HepG2 (cell line): ENCODE results near the gene OR6B2. TPM values are rescaled to one million over a fixed set of nuclear protein-coding genes. Genes with fewer than 3 reads are reported as not detected.
A peak's percentile ranks its signal among the peaks of the same experiment; 100 is the strongest.

ENCODE experiments used
- ATAC-seq: fragments of 200-7000 bp; cut with Tn5 transposase; 3 replicates; pipeline ENCODE4 v1.9.1; 2020; ENCODE audit warnings: mild to moderate bottlenecking, moderate library complexity
- BruUV-seq: library from RNA; stranded (reverse); fragments of 400-500 nt; replicated peaks from 2 replicates; lab custom pipeline; 2021; lab: Mats Ljungman, UMichigan
- CTCF ChIA-PET: fragments of 300-600 bp; formaldehyde crosslinking; extraction: SDS; loops from one replicate; lab custom pipeline; 2021; ENCODE audit warnings: low total read pairs, inconsistent platforms, low intra/inter-chr PET ratio; lab: Yijun Ruan, JAX
- POLR2A ChIA-PET: fragments of 350-600 bp; sonication (Branson Sonifier 250); formaldehyde crosslinking; loops from one replicate; lab custom pipeline; 2020; ENCODE audit warnings: antibody characterized with exemption, inconsistent platforms; lab: Yijun Ruan, JAX
- DNase-seq: peaks from one replicate; pipeline ENCODE4 v3.0.0-alpha.2; 2015; ENCODE audit warnings: low spot score
- FAIRE-seq: peaks from 3 replicates; lab custom pipeline; 2011; peaks lifted over from hg19 to GRCh38; lab: Jason Lieb, UNC
- H2AFZ ChIP-seq: one replicate; pipeline ENCODE4 v1.6.1; 2011; ENCODE audit warnings: low read length, inconsistent platforms
- H3K27ac ChIP-seq: fragments of 300-600 bp; 3 replicates; pipeline ENCODE4 v1.8.0; 2011; ENCODE audit warnings: mixed run types, mild to moderate bottlenecking, mixed read lengths, low read length, inconsistent platforms; ENCODE audit not compliant: insufficient read depth; ENCODE audit errors: extremely low read length
- H3K27me3 ChIP-seq, 2 experiments: fragments of 200-600 bp in 1 of 2; 2 replicates in 1 of 2; 3 replicates in 1 of 2; pipeline versions ENCODE4 v1.6.0 to v1.8.0; 2011; ENCODE audit warnings: low read length in 2 of 2, mild to moderate bottlenecking in 2 of 2, moderate library complexity in 2 of 2, inconsistent platforms in 1 of 2; ENCODE audit not compliant: insufficient read depth in 2 of 2, control insufficient read depth in 1 of 2
- H3K36me3 ChIP-seq, 2 experiments: fragments of 200-600 bp in 1 of 2; replicated peaks in 1 of 2; 2 replicates in 1 of 2; 3 replicates in 1 of 2; pipeline versions ENCODE4 v1.5.1 to v1.8.0; 2011; ENCODE audit warnings: low read length in 2 of 2, inconsistent platforms in 1 of 2; ENCODE audit not compliant: insufficient read depth in 2 of 2, control insufficient read depth in 1 of 2
- H3K4me1 ChIP-seq: 2 replicates; pipeline ENCODE4 v1.5.1; 2012; ENCODE audit warnings: low read length, inconsistent platforms; ENCODE audit not compliant: insufficient read depth
- H3K4me2 ChIP-seq: 2 replicates; pipeline ENCODE4 v1.6.0; 2011; ENCODE audit warnings: low read depth, low read length, inconsistent platforms
- H3K4me3 ChIP-seq, 3 experiments: fragments of 200-600 bp in 1 of 3; sonication (generic), shearing (Covaris generic) in 1 of 3; replicated peaks in 1 of 3; 2 replicates each; pipeline ENCODE4 v1.5.1; 2011 to 2016; ENCODE audit warnings: low read length in 3 of 3, inconsistent platforms in 2 of 3, low read depth in 2 of 3, mild to moderate bottlenecking in 2 of 3, control low read depth in 1 of 3, mixed read lengths in 1 of 3; ENCODE audit not compliant: insufficient read depth in 1 of 3
- H3K79me2 ChIP-seq: one replicate; pipeline ENCODE4 v1.6.1; 2011; ENCODE audit warnings: low read length, inconsistent platforms; ENCODE audit not compliant: insufficient read depth
- H3K9ac ChIP-seq: 2 replicates; pipeline ENCODE4 v1.6.0; 2011; ENCODE audit warnings: mild to moderate bottlenecking, low read depth, low read length, inconsistent platforms; ENCODE audit not compliant: insufficient read depth
- H3K9me3 ChIP-seq: 2 replicates; pipeline ENCODE4 v1.5.1; 2012; ENCODE audit warnings: mild to moderate bottlenecking, low read length
- H4K20me1 ChIP-seq: 2 replicates; pipeline ENCODE4 v1.6.0; 2011; ENCODE audit warnings: inconsistent platforms, mild to moderate bottlenecking, low read length, moderate library complexity; ENCODE audit not compliant: insufficient read depth
- ATAD3A ChIP-seq: sonication (generic); formaldehyde crosslinking; IDR thresholded peaks from 2 replicates; pipeline ENCODE4 v1.4.0; 2020; ENCODE audit warnings: missing genetic modification reagents
- RCOR2 ChIP-seq: IDR thresholded peaks from 2 replicates; pipeline ENCODE4 v1.6.1; 2016; ENCODE audit warnings: missing biosample characterization, missing genetic modification reagents
- ZSCAN20 ChIP-seq: sonication (generic); formaldehyde crosslinking; IDR thresholded peaks from 2 replicates; pipeline ENCODE4 v1.4.0; 2020; ENCODE audit warnings: missing genetic modification reagents, mild to moderate bottlenecking, borderline replicate concordance
- WGBS: methylation state at CpG from one replicate; pipeline ENCODE4 v1.1.6; 2017; ENCODE audit warnings: low lambda C conversion rate; 5-methylcytosine and 5-hydroxymethylcytosine counted together
- in situ Hi-C: cut with HindIII; loops from 2 replicates; pipeline ENCODE4 v1.10.0; 2017; ENCODE audit warnings: low pct_unique_long_range_greater_than_20kb; ENCODE audit not compliant: extremely low pct_ligation_motif_present
- intact Hi-C: fragments of 100-400 bp; cut with micrococcal nuclease; formaldehyde crosslinking; loops from one replicate; pipeline ENCODE4 v1.10.0; 2022; ENCODE audit not compliant: unreplicated experiment
- polyA plus RNA-seq, 8 experiments: library from polyadenylated mRNA; depleted of rRNA in 3 of 8; stranded (reverse) in 7 of 8; unstranded in 1 of 8; fragments of >200 nt; fragmentation: Illumina TruSeq in 4 of 8; extraction: Trizol in 4 of 8; gene quantifications; 2 replicates each; pipeline versions ENCODE4 v1.2.1 to v1.2.3, GENCODE V29; 2011 to 2016; ENCODE audit warnings: low read depth in 4 of 8, missing spikeins in 1 of 8, mixed read lengths in 1 of 8; ENCODE audit not compliant: insufficient read depth in 1 of 8
- total RNA-seq, 5 experiments: library from RNA; depleted of rRNA; stranded (reverse); fragments of >200 nt; fragmentation: Illumina TruSeq; extraction: Trizol; gene quantifications; 2 replicates each; pipeline ENCODE4 v1.2.3, GENCODE V29; 2016; ENCODE audit warnings: low read depth in 1 of 5
- TF ChIP-seq, protein P1 (sequence below): IDR thresholded peaks from 2 replicates; pipeline ENCODE4 v1.6.1; 2016; ENCODE audit warnings: missing biosample characterization, missing genetic modification reagents, low read depth
- TF ChIP-seq, protein P2 (sequence below): sonication (generic); formaldehyde crosslinking; IDR thresholded peaks from 2 replicates; pipeline ENCODE4 v1.5.1; 2020; ENCODE audit warnings: missing genetic modification reagents, mild to moderate bottlenecking, borderline replicate concordance
- TF ChIP-seq, protein P3 (sequence below): sonication (generic); formaldehyde crosslinking; IDR thresholded peaks from 2 replicates; pipeline ENCODE4 v1.5.1; 2020; ENCODE audit warnings: mild to moderate bottlenecking, moderate library complexity, missing genetic modification reagents

Gene OR6B2
- total and polyA plus RNA-seq, 2 of the 13 experiments (the other 11 are each of a cell fraction or from before 2014, with no cell fraction given): not detected

DNA sequence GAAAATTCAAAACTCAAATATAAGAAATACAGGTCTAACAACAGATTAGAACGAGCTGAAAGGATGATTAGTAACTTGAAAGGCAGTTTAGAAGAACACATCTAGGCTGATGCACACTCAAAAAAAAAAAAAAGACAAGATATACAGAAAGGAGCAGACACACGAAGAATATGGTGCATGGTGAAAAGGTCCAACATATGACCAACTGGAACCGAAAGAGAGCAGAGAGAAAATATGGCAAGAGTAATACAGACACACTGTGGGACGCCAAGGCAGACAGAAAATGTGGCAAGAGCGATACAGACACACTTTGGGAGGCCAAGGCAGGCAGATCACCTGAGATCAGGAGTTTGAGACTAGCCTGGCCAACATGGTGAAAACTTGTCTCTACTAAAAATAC lies 44.9 kb downstream of the OR6B2 start (continued):
- TF ChIP-seq ATAD3A (CRISPR knock-in tag): no peak
- TF ChIP-seq, protein P1, sequence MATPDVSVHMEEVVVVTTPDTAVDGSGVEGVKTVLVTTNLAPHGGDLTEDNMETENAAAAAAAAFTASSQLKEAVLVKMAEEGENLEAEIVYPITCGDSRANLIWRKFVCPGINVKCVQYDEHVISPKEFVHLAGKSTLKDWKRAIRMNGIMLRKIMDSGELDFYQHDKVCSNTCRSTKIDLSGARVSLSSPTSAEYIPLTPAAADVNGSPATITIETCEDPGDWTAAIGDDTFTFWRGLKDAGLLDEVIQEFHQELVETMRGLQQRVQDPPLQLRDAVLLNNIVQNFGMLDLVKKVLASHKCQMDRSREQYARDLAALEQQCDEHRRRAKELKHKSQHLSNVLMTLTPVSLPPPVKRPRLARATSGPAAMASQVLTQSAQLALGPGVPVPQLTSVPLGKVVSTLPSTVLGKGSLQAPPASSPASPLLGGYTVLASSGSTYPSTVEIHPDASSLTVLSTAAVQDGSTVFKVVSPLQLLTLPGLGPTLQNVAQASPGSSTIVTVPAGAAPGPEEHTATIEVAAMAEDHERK (CRISPR knock-in tag): no peak

DNA sequence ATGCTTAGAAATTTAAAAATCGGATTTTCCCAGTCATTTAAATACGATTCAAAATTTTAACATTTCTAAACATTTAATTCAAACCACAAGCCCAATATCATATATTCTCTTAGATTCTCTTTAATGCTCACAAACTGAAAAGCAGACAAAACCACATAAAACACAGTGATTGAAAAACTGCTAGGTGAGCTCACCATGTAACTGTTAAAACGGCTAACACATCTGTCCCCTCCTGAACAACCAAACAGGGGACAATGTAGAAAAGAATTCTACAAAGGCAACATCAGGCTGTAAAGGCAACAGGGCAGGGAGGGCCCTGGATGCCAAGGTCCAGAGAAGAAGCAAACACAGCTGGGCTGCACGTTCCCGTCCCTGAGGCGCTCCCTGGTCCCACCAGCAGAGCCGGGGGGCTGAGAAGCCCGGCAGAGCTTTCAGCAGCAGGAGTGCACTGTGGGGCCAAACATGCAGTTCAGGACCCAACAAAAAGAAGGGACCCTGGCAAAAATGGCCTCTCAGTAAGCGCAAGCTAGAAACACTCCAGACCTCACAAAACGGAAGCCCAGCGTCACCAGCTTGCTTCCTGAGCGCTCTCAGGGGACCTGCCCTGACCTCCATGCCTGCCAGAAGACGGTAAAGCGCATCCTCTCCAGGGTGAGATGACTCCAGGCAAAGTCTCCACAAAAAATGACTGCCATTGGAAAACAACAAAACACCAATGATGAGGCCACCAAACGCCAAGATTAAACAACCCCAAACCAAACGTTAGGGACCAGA lies 45.6 kb downstream of the OR6B2 start:
- Histone ChIP-seq H3K4me3 (no peak overlapping the region), H2AFZ (no peak overlapping the region), H3K36me3 (peaks cover 33 to 83% of the 10 kb centered on the region in 2 experiments), H4K20me1 (no peaks in the 10 kb centered on the region), H3K79me2 (no peaks in the 10 kb centered on the region), H3K9me3 (peaks cover 16% of the 10 kb centered on the region), H3K4me1 (no peaks in the 10 kb centered on the region), H3K27ac (no peak overlapping the region), H3K27me3 (no peaks in the 10 kb centered on the region), H3K9ac (no peak overlapping the region), H3K4me2 (no peak overlapping the region)
- ATAC-seq (no peak), FAIRE-seq (no peak), DNase-seq (no peak)
- intact Hi-C loops (no loop called here), in situ Hi-C loops (no loop called here)
- POLR2A ChIA-PET: interaction anchor here (0.7 kb wide), 1 partner anchor 29 kb away, joined by 3 read pairs; no protein-coding TSS in a partner anchor
- 96% methylated on average over 16 of the region's 16 CpGs for WGBS
- CTCF ChIA-PET: no interaction called here
- TF ChIP-seq, protein P2, sequence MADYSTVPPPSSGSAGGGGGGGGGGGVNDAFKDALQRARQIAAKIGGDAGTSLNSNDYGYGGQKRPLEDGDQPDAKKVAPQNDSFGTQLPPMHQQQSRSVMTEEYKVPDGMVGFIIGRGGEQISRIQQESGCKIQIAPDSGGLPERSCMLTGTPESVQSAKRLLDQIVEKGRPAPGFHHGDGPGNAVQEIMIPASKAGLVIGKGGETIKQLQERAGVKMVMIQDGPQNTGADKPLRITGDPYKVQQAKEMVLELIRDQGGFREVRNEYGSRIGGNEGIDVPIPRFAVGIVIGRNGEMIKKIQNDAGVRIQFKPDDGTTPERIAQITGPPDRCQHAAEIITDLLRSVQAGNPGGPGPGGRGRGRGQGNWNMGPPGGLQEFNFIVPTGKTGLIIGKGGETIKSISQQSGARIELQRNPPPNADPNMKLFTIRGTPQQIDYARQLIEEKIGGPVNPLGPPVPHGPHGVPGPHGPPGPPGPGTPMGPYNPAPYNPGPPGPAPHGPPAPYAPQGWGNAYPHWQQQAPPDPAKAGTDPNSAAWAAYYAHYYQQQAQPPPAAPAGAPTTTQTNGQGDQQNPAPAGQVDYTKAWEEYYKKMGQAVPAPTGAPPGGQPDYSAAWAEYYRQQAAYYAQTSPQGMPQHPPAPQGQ (CRISPR knock-in tag): no peak
- no peak for TF ChIP-seq RCOR2 (CRISPR knock-in tag)
- TF ChIP-seq, protein P3, sequence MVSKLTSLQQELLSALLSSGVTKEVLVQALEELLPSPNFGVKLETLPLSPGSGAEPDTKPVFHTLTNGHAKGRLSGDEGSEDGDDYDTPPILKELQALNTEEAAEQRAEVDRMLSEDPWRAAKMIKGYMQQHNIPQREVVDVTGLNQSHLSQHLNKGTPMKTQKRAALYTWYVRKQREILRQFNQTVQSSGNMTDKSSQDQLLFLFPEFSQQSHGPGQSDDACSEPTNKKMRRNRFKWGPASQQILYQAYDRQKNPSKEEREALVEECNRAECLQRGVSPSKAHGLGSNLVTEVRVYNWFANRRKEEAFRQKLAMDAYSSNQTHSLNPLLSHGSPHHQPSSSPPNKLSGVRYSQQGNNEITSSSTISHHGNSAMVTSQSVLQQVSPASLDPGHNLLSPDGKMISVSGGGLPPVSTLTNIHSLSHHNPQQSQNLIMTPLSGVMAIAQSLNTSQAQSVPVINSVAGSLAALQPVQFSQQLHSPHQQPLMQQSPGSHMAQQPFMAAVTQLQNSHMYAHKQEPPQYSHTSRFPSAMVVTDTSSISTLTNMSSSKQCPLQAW: 0 out of 2 replicates have a peak, but pooled peaks have one; percentile 21
- TF ChIP-seq ZSCAN20: no peak
- BruUV-seq: no TSS peak
